CD4-positive, alpha-beta T cell treated with Interleukin-6 for 4 hours (primary cell): ENCODE results near the gene C19orf44.
A peak's percentile ranks its signal among the peaks of the same experiment; 100 is the strongest.
"Not testable (repeated sequence)": the region's sequence is repeated elsewhere in the genome, so short reads cannot be mapped to it uniquely, and the experiment has no call there.

ENCODE experiments used
- DNase-seq: peaks from one replicate; pipeline ENCODE4 v3.0.0-alpha.2; 2020; ENCODE audit warnings: mixed read lengths

The C19orf44 gene

DNA sequence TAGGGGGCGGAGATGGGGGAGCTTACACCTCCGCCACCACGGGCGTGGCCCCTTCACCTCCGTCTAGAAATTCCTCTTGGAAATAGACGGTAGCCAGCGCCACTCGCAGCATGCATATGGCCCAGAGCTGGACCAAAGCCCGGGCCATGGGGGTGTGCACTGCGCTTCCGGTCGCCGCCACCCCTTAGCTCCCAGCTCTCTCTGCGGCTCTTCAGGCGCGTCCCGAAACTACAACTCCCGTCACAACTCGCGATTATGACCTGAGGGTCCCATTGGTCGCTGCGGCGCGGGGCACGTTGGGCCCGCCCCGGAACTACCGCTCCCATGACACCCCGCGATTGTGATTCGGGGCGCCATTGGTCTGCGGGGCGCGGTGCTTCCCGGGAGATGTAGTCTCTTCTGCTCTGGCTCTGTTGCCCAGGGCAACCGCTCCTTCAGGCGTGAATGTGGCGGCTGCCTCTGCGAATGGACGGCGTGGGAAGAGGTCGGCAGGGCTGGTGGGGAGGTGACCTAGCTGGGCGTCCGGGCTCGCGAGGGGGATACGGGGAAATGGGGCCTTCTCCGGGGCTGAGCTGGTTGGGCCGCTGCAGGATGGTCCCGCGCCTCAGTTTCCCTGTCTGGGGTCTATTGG lies at the start of gene C19orf44, which contains the start of gene CALR3:
TSS of gene C19orf44 (plus strand) at position 413 of the 631 bp plus-strand sequence. CDS start 4,399 bp downstream, outside the sequence.
TSS of gene CALR3 (minus strand) at position 186 of the 631 bp plus-strand sequence. CDS start at position 148, 38 bp downstream.
- DNase-seq, result peak; percentile 97

DNA sequence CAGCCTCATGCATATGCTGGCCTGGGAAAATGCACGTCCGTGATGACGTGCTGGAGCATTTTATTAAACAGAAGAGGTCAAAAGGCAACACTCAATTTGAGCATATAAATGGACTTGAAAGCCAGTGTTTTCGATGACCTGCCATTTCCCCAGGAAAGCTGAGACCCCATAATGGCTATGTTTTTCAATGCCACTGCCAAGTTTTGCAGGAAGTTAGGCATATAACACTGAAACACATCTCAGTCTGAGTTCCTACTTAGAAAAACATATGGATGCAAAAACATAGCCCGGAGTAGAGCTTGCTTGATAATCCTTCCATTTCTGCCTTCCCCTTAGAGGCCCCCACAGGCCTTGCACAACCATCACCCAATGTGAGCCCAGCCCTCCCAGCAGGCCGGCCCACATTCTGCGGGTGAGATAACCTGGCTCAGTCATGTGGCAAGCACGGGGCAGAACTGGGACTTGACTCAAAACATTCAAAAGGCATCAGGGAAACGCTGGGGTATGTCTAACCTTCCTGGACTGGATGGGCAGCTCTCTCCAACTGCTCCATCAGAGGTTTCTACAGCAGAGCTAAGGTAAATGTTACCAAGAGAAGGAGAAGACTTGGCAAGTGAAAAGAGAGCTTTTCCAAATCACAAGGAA lies 49.3 kb upstream of the C19orf44 start:
- peak; percentile 10 for DNase-seq

DNA sequence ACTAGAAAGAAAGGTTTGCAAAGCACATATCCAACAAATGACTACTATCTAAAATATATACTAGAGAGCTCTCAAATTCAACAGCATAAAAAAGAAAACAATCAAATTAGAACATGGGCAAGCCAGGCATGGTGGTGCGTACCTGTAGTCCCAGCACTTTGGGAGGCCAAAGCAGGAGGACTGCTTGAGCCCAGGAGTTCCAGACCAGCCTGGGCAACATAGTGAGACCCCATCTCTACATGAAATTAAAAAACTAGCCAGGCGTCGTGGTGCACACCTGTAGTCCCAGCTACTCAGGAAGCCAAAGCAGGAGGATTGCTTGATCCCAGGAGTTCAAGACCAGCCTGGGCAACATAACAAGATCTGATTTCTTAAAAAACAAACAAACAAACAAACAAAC lies 47.3 kb upstream of the C19orf44 start:
- not testable (repeated sequence) for DNase-seq

DNA sequence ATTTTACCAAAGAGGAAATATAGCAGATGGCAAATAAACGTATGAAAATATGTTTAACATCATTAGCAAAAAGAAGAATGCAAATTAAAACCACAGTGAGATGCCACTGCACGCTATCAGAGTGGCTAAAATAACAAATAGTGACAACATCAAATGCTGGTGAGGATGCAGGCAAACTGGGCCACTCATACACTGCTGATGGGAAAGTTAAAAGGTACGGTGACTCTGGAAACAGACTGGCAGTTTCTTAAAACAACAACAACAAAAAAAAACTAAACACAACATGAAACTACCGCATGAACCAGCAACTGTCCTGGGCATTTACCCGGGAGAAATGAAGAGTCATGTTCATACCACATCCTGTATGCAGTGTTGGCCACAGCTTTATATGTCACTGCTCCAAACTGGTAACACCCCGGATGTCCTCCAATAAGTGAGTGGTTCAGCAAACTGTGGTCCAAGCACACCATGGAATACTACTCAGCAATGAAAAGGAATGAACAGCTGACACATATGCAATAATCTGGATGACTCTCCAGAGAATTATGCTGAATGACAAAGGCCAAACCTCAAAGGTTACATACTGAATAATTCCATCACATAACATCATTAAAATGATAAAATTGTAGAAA lies 46.7 kb upstream of the C19orf44 start:
- DNase-seq, result peak; percentile 33

DNA sequence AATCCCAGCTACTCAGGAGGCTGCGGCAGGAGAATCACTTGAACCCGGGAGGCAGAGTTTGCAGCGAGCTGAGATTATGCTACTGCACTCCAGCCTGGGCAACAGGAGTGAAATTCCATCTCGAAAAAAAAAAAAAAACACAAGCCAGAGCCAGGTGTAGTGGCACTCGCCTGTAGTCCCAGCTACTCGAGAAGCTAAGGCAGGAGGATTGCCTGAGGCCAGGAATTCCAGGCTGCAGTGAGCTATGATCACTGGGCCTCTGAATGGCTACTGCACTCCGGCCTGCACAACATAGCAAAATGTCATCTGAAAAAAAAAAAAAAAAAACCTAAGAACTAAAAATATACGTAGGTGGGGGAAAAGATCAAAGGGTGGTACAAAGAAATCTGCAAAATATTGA lies 43.9 kb upstream of the C19orf44 start:
- no peak for DNase-seq

DNA sequence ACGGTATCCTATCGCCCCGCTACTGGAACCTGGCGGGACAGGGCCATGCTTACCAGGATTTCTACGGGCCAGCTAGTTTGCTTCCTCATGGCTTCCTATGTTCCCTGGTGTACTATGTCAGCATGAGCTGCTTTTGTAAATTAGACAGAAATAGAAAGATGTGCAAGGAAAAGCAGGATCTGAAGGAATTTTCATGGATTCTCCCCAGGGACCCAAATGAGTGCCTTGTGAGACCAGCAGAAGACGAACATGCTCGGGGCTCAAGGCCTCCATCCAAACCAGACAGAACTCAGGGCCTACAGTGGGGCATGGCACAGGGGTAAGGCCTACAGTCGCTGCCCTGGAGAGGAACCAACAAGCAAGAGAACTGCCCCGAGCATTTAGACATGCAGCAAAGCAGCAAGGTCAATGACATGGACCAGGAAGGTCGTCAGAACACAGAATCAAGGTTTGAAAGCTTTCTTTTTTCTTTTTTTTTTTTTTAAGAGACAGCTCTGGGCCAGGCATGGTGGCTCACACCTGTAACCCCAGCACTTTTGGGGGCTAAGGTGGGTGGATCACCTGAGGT lies 41.8 kb upstream of the C19orf44 start:
- DNase-seq, result no peak

GRCh38 chr19:16455489-16455888 lies 40.7 kb upstream of the C19orf44 start:
- no peak for DNase-seq

- no peak for DNase-seq
Observed at GRCh38 chr19:16456652-16457194, 39.5 kb upstream of the C19orf44 start.

DNA sequence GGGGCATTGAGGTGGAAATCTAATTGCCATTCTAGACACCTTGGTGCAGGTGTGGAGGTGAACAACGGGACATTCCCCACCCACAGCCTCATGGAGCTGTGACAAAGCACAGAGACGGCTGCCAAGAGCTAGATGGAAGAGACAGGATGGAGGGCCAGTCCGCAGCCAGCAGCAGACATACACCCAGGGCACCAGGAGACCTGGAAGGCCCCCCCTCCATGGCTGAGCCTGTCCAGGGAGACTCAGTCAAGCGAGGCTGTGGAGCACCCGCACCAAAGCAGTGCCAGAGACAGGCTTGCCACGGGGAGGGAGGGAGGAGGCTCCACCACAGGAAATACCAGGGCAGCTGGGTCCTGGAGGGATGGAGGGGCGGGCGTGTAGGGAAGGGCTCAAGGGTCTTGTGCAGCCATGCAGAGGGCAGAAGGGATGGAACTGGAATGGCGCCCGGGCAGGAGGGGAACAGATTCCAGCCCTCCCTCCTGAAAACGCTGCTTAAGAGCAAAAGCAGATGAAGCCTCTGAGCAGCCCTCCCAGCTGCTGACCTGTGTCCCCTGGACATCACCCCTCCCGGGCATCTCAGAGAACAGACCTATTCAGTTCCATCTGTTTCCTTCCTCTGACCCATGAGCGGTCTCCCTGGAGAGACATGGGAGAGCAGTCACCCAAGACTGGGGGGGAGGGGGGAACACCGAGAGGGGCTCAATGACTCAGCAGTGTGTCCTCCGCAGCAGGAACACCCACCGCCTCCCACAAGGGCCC lies 38.8 kb upstream of the C19orf44 start:
- peak; percentile 25 for DNase-seq

GRCh38 chr19:16457954-16458331 lies 38.3 kb upstream of the C19orf44 start:
- no peak for DNase-seq

DNA sequence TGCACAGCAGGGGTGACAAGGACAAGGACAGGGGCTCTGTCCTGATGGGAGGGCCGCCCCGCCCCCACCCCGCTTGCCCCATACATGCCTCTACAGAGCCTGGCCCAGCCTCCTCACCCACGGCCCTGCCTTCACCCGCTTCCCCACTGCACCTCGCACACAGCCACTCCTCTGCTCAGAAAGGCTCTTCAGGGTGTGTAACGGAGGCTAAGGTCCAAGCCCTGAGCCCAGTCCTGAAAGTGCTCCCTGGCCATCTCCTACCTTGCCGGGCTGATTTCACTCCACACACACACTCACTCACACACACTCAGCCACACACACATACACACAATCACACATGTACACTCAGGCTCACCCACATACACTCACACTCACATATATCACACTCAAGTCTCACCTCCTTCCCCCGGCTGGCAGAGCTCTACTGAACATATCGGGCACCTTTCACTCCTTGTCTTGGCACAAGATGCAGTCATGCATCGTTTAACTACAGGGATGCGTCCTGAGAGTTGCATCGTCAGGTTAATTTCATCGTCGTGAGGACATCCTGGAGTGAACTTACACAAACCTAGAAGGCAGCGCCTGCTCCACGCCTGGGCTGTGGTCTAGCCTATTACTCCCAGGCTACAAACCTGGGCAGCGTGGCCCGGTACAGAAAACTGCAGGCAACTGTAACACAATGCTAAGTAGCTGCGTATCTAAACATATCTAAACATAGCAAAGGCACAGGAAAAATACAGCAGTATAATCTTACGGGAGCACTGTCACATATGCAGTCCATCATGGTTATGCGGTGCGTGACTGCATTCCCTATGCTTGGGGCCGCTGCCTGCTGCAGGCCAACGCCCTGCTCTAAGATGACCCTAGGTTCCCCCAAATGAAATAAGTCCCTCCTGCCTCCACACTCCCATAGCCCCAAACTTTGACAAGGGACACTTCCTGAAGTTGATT lies 37.5 kb upstream of the C19orf44 start:
- no peak for DNase-seq

DNA sequence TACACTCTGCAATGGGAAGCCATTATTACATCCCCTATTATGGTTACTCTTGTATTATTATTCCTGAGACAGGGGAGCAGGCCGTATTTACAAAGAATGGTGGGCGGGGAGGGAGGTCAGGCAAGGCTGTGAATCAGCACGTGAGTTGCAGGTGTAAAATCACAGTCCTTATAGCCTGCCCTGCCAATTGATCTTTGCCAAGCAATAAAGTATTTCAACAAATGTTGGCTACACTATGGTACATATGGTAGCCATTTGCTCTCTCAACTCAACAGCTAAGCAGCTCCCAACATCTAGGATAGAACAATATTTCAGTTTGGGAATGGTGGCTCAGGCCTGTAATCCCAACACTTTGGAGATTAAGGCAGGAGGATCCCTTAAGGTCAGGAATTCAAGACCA lies 36.5 kb upstream of the C19orf44 start:
- no peak for DNase-seq

GRCh38 chr19:16460454-16460853 lies 35.7 kb upstream of the C19orf44 start:
- no peak for DNase-seq

GRCh38 chr19:16461630-16462051 lies 34.6 kb upstream of the C19orf44 start:
- DNase-seq, result no peak

GRCh38 chr19:16462757-16463250 lies 33.4 kb upstream of the C19orf44 start:
- DNase-seq, result no peak

DNA sequence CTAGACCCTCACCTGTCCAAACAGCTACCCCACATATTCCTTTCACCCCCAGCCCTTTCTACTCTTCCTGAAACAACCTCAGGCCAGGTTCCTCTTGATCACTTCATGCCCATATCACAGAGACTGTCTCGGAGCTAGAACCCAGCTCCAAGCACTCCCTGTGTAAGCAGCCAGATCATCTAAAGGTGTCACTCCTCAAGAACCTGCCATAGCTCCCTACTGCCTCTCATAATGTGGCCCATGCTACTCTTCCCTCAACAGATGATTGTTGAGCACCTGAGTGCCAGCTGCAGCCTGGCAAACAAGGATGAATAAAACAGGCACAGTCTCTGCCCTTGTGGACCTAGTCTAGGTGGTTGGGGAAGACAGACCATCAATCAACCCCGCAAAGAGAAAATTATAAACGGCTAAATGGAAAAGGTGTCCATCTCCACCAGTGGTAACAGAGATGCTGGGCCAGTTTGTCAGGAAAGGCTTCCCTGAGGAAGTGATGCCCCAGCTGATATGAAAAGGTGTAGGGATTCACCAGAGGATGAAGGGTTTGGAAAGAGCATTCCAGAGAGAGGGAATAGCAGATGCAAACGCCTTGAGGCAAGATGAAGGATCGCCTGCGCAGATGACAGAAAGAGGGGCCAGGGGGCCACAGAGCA lies 32.7 kb upstream of the C19orf44 start:
- DNase-seq, result no peak

GRCh38 chr19:16463991-16464575 lies 32.1 kb upstream of the C19orf44 start:
- DNase-seq, result no peak

GRCh38 chr19:16465239-16465638 lies 31.0 kb upstream of the C19orf44 start:
- DNase-seq, result no peak

- not testable (repeated sequence) for DNase-seq
Observed at GRCh38 chr19:16466802-16467427, 29.3 kb upstream of the C19orf44 start.

DNA sequence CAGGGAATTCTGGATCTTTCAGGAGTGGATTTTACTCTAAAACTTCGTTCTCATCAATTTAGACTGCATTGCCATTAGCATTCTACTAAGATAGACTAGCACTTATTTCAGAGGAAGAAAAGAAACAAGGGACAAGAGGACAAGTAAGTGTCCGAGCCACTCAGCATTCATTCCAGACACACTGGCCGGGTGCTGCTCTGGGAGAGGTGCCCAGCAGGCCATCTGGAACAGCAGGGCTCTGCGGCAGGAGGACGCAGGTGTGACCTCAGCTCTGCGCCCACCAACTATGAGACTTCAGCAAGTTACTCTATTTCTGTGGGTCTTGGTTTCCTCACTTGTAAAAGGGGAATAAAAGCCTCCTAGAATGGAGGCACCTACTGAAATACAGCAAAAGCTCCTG lies 28.6 kb upstream of the C19orf44 start:
- no peak for DNase-seq
